Dedifferentiated amniotic fluid mesenchymal stem cell (primary cell): Measurements from ENCODE around the gene FANCC.

Experiments
- DNase-seq: peaks from one replicate; pipeline ENCODE4 v3.0.0-alpha.2; 2016; ENCODE audit errors: extremely low spot score

Gene FANCC

GRCh38 chr9:95124582-95125367, 192.7 kb downstream of the FANCC start:
- DNase-seq: no peak

GRCh38 chr9:95120781-95121370, 196.6 kb downstream of the FANCC start:
- no peak for DNase-seq

- peak; percentile 31 for DNase-seq
Measured at GRCh38 chr9:95118596-95118995, 198.9 kb downstream of the FANCC start.

GRCh38 chr9:95116808-95117204, 200.7 kb downstream of the FANCC start:
- DNase-seq: no peak

- DNase-seq: no peak
Measured at GRCh38 chr9:95116002-95116807, 201.3 kb downstream of the FANCC start.

GRCh38 chr9:95115104-95115503, 202.4 kb downstream of the FANCC start:
- no peak for DNase-seq

GRCh38 chr9:95112436-95113280, 204.9 kb downstream of the FANCC start:
- no peak for DNase-seq

GRCh38 chr9:95111716-95112115, 205.8 kb downstream of the FANCC start:
- DNase-seq: no peak

GRCh38 chr9:95110921-95111525, 206.5 kb downstream of the FANCC start:
- DNase-seq: no peak

GRCh38 chr9:95109456-95109855, 208.1 kb downstream of the FANCC start:
- no peak for DNase-seq

GRCh38 chr9:95108777-95109176, 208.7 kb downstream of the FANCC start:
- DNase-seq: no peak

- no peak for DNase-seq
Measured at GRCh38 chr9:95107976-95108375, 209.5 kb downstream of the FANCC start.

GRCh38 chr9:95107001-95107749, 210.3 kb downstream of the FANCC start:
- peak; percentile 88 for DNase-seq

- no peak for DNase-seq
Measured at GRCh38 chr9:95105519-95106287, 211.8 kb downstream of the FANCC start.

GRCh38 chr9:95104980-95105379, 212.5 kb downstream of the FANCC start:
- DNase-seq: no peak

GRCh38 chr9:95104581-95104960, 212.9 kb downstream of the FANCC start:
- DNase-seq: no peak

GRCh38 chr9:95103871-95104580, 213.5 kb downstream of the FANCC start:
- no peak for DNase-seq

GRCh38 chr9:95103281-95103771, 214.2 kb downstream of the FANCC start:
- DNase-seq: no peak

- DNase-seq: no peak
Measured at GRCh38 chr9:95102572-95102971, 214.9 kb downstream of the FANCC start.
